Measurements from ENCODE around the gene SLC5A10. TPM values are rescaled to one million over a fixed set of nuclear protein-coding genes. Genes with fewer than 3 reads are reported as not detected.

Gene SLC5A10
- polyA plus RNA-seq, 1 donor from 2014 or later = not detected

DNA sequence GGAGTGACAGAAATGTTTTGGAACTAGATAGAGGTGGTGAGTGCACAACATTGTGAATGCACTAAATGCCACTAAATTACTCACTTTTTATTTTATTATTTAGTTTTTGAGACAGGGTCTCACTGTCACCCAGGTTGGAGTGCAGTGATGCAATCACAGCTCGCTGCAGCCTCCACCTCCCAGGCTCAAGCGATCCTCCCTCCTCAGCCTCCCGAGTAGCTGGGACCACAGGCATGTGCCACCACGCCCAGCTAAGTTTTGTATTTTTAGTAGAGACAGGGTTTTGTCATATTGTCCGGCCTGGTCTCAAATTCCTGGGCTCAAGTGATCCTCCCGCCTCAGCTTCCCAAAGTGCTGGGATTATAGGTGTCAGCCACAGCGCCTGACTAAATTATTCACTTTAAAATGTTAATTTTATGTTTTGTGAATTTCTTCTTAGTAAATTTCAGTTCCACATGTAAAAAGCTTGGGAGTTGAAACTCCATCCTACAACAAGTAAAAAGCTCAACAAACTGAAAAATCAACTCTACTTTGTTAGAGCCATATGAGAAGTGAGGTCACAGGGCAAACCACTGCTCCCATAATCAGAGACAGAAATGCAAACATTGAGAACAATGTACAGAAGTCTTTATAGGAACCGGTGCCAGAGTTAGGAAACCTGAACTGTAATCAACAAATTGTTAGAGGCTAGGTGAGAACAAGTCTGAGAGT is 13.8 kb upstream of the SLC5A10 start:
- TF ChIP-seq SMC3 (conservative IDR thresholded peaks at IDR 0.05; ENCODE audit: poor library complexity) = no peak
- TF ChIP-seq MXI1 (conservative IDR thresholded peaks at IDR 0.05; ENCODE audit: poor library complexity, severe bottlenecking) = no peak
- TF ChIP-seq EZH2 (IDR thresholded peaks at IDR 0.05; ENCODE audit: borderline replicate concordance, insufficient read depth, low read length, poor library complexity, severe bottlenecking) = no peak
- TF ChIP-seq POLR2AphosphoS5 (IDR thresholded peaks at IDR 0.05) = no peak
- no peak for TF ChIP-seq EP300 (conservative IDR thresholded peaks at IDR 0.05; ENCODE audit: poor library complexity, severe bottlenecking)
- TF ChIP-seq RAD21 (conservative IDR thresholded peaks at IDR 0.05) = no peak
- TF ChIP-seq, protein P1, sequence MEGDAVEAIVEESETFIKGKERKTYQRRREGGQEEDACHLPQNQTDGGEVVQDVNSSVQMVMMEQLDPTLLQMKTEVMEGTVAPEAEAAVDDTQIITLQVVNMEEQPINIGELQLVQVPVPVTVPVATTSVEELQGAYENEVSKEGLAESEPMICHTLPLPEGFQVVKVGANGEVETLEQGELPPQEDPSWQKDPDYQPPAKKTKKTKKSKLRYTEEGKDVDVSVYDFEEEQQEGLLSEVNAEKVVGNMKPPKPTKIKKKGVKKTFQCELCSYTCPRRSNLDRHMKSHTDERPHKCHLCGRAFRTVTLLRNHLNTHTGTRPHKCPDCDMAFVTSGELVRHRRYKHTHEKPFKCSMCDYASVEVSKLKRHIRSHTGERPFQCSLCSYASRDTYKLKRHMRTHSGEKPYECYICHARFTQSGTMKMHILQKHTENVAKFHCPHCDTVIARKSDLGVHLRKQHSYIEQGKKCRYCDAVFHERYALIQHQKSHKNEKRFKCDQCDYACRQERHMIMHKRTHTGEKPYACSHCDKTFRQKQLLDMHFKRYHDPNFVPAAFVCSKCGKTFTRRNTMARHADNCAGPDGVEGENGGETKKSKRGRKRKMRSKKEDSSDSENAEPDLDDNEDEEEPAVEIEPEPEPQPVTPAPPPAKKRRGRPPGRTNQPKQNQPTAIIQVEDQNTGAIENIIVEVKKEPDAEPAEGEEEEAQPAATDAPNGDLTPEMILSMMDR (IDR thresholded peaks at IDR 0.05; ENCODE audit: poor library complexity, severe bottlenecking) = no peak
- TF ChIP-seq, protein P2, sequence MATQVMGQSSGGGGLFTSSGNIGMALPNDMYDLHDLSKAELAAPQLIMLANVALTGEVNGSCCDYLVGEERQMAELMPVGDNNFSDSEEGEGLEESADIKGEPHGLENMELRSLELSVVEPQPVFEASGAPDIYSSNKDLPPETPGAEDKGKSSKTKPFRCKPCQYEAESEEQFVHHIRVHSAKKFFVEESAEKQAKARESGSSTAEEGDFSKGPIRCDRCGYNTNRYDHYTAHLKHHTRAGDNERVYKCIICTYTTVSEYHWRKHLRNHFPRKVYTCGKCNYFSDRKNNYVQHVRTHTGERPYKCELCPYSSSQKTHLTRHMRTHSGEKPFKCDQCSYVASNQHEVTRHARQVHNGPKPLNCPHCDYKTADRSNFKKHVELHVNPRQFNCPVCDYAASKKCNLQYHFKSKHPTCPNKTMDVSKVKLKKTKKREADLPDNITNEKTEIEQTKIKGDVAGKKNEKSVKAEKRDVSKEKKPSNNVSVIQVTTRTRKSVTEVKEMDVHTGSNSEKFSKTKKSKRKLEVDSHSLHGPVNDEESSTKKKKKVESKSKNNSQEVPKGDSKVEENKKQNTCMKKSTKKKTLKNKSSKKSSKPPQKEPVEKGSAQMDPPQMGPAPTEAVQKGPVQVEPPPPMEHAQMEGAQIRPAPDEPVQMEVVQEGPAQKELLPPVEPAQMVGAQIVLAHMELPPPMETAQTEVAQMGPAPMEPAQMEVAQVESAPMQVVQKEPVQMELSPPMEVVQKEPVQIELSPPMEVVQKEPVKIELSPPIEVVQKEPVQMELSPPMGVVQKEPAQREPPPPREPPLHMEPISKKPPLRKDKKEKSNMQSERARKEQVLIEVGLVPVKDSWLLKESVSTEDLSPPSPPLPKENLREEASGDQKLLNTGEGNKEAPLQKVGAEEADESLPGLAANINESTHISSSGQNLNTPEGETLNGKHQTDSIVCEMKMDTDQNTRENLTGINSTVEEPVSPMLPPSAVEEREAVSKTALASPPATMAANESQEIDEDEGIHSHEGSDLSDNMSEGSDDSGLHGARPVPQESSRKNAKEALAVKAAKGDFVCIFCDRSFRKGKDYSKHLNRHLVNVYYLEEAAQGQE (IDR thresholded peaks at IDR 0.05; ENCODE audit: borderline replicate concordance) = no peak
- TF ChIP-seq TAF1 (IDR thresholded peaks at IDR 0.05; ENCODE audit: low read depth) = no peak
- no peaks in the 10 kb centered on the region for H3K79me2 ChIP-seq (replicated peaks; ENCODE audit: insufficient read depth, low read length)
- no peak overlapping the region for H3K4me3 ChIP-seq (ENCODE audit: low read length)
- H3K27ac ChIP-seq (ENCODE audit: low read length) = no peak overlapping the region
- H3F3A ChIP-seq (ENCODE audit: insufficient read depth, low read length, poor library complexity, severe bottlenecking) = no peaks in the 10 kb centered on the region
- H3K9me2 ChIP-seq (ENCODE audit: insufficient read depth, low read length) = no peaks in the 10 kb centered on the region
- H3K9ac ChIP-seq (ENCODE audit: low read length) = no peak overlapping the region
- H3K9me3 ChIP-seq (ENCODE audit: low read length) = no peaks in the 10 kb centered on the region
- no peak overlapping the region for H2AFZ ChIP-seq (ENCODE audit: low read depth, low read length)
- no peaks in the 10 kb centered on the region for H3K36me3 ChIP-seq (ENCODE audit: insufficient read depth, low read length)
- H3K4me2 ChIP-seq (ENCODE audit: low read length) = no peak overlapping the region
- H3K27me3 ChIP-seq (ENCODE audit: insufficient read depth, low read depth, low read length) = no peaks in the 10 kb centered on the region
- H4K20me1 ChIP-seq (ENCODE audit: insufficient read depth) = no peaks in the 10 kb centered on the region

DNA sequence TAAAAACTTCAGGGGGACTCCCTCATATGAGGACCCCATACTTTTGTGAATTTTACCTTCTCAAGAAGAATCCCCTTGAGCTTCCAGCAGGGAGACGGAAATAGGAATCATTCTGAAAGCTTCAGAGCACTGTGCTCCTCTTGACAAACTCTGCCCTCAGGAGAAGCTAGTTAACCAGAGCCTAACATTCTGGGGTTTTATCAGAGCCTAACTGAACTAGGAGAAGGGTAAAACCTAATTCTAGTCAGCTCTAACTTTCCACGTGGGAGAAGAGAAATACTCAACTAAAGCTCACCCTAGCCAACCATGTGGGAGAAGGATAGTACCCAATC is 13.3 kb upstream of the SLC5A10 start:
- H3K36me3 ChIP-seq (ENCODE audit: insufficient read depth, low read length) = no peaks in the 10 kb centered on the region
- H3K79me2 ChIP-seq (replicated peaks; ENCODE audit: insufficient read depth, low read length) = no peaks in the 10 kb centered on the region
- H4K20me1 ChIP-seq (ENCODE audit: insufficient read depth) = no peaks in the 10 kb centered on the region
- no peaks in the 10 kb centered on the region for H3K27me3 ChIP-seq (ENCODE audit: insufficient read depth, low read depth, low read length)
- no peak overlapping the region for H2AFZ ChIP-seq (ENCODE audit: low read depth, low read length)
- H3K9me2 ChIP-seq (ENCODE audit: insufficient read depth, low read length) = no peaks in the 10 kb centered on the region
- H3K4me3 ChIP-seq (ENCODE audit: low read length) = no peak overlapping the region
- no peak overlapping the region for H3K27ac ChIP-seq (ENCODE audit: low read length)
- no peaks in the 10 kb centered on the region for H3K9me3 ChIP-seq (ENCODE audit: low read length)
- TF ChIP-seq TAF1 (IDR thresholded peaks at IDR 0.05; ENCODE audit: low read depth) (no peak), EP300 (conservative IDR thresholded peaks at IDR 0.05; ENCODE audit: poor library complexity, severe bottlenecking) (no peak), POLR2AphosphoS5 (IDR thresholded peaks at IDR 0.05) (no peak), EZH2 (IDR thresholded peaks at IDR 0.05; ENCODE audit: borderline replicate concordance, insufficient read depth, low read length, poor library complexity, severe bottlenecking) (no peak), RAD21 (conservative IDR thresholded peaks at IDR 0.05) (no peak), SMC3 (conservative IDR thresholded peaks at IDR 0.05; ENCODE audit: poor library complexity) (no peak), MXI1 (conservative IDR thresholded peaks at IDR 0.05; ENCODE audit: poor library complexity, severe bottlenecking) (no peak)
- TF ChIP-seq, protein P1 (IDR thresholded peaks at IDR 0.05; ENCODE audit: poor library complexity, severe bottlenecking) = no peak
- TF ChIP-seq, protein P2 (IDR thresholded peaks at IDR 0.05; ENCODE audit: borderline replicate concordance) = no peak
- H3K9ac ChIP-seq (ENCODE audit: low read length) = no peak overlapping the region
- H3K4me2 ChIP-seq (ENCODE audit: low read length) = no peak overlapping the region
- H3F3A ChIP-seq (ENCODE audit: insufficient read depth, low read length, poor library complexity, severe bottlenecking) = no peaks in the 10 kb centered on the region

All from neural cell (in vitro differentiated cells).